CD8-positive, alpha-beta memory T cell (primary cell): ENCODE measurements around the gene SMPD3. TPM values are rescaled to one million over a fixed set of nuclear protein-coding genes. Genes with fewer than 3 reads are reported as not detected.

ENCODE experiments used
- CTCF ChIA-PET: fragments of 350-600 bp; sonication (Branson Sonifier 250); formaldehyde crosslinking; loops from one replicate; lab custom pipeline; 2021; ENCODE audit warnings: antibody characterized with exemption; lab: Charles Lee
- POLR2A ChIA-PET: fragments of 350-600 bp; sonication (Branson Sonifier 250); formaldehyde crosslinking; loops from one replicate; lab custom pipeline; 2021; ENCODE audit warnings: antibody characterized with exemption; lab: Charles Lee
- DNase-seq, 5 donors: peaks; one replicate each; pipeline versions ENCODE4 v3.0.0 to v3.0.0-alpha.2; 2020 to 2022; ENCODE audit warnings: mixed read lengths in 1 of 5
- H3K27ac ChIP-seq: one replicate; pipeline ENCODE4 v1.7.0; 2013; ENCODE audit warnings: low read depth, mild to moderate bottlenecking, low read length, moderate library complexity
- H3K27me3 ChIP-seq: 2 replicates; pipeline ENCODE4 v1.7.0; 2013; ENCODE audit warnings: low read length, mild to moderate bottlenecking; ENCODE audit not compliant: insufficient read depth, poor library complexity, severe bottlenecking
- H3K36me3 ChIP-seq: 2 replicates; pipeline ENCODE4 v1.7.0; 2013; ENCODE audit warnings: mild to moderate bottlenecking, low read length, moderate library complexity; ENCODE audit not compliant: insufficient read depth
- H3K4me1 ChIP-seq: 2 replicates; pipeline ENCODE4 v1.7.0; 2013; ENCODE audit warnings: mild to moderate bottlenecking, low read length, moderate library complexity; ENCODE audit not compliant: insufficient read depth
- H3K4me3 ChIP-seq: 2 replicates; pipeline ENCODE4 v1.7.0; 2013; ENCODE audit warnings: mild to moderate bottlenecking, low read length
- H3K9me3 ChIP-seq: 2 replicates; pipeline ENCODE4 v1.7.0; 2013; ENCODE audit warnings: mild to moderate bottlenecking, low read length
- H3K27ac Mint-ChIP-seq, 8 donors: one replicate each; pipeline ENCODE4 v1.8.0; 2020 to 2021; ENCODE audit warnings: mixed read lengths in 8 of 8, mild to moderate bottlenecking in 6 of 8, inconsistent platforms in 3 of 8, moderate library complexity in 3 of 8
- H3K27me3 Mint-ChIP-seq, 2 donors: one replicate each; pipeline ENCODE4 v1.8.0; 2020 to 2021; ENCODE audit warnings: mixed read lengths in 2 of 2, mild to moderate bottlenecking in 1 of 2, moderate library complexity in 1 of 2
- H3K36me3 Mint-ChIP-seq, 3 donors: one replicate each; pipeline ENCODE4 v1.8.0; 2020 to 2021; ENCODE audit warnings: mixed read lengths in 3 of 3, inconsistent platforms in 1 of 3, mild to moderate bottlenecking in 1 of 3
- H3K4me1 Mint-ChIP-seq, 3 donors: one replicate each; pipeline ENCODE4 v1.8.0; 2020 to 2021; ENCODE audit warnings: mixed read lengths in 3 of 3, inconsistent platforms in 1 of 3, mild to moderate bottlenecking in 1 of 3
- H3K4me3 Mint-ChIP-seq, 7 donors: one replicate each; pipeline ENCODE4 v1.8.0; 2020 to 2021; ENCODE audit warnings: mixed read lengths in 7 of 7, mild to moderate bottlenecking in 6 of 7, moderate library complexity in 4 of 7, inconsistent platforms in 2 of 7
- H3K9me3 Mint-ChIP-seq, 5 donors: one replicate each; pipeline ENCODE4 v1.8.0; 2020 to 2022; ENCODE audit warnings: mixed read lengths in 5 of 5, mild to moderate bottlenecking in 3 of 5, moderate library complexity in 2 of 5, inconsistent platforms in 1 of 5
- polyA plus RNA-seq: library from polyadenylated mRNA; unstranded; fragments of 300-500 nt; fragmentation: Illumina TruSeq; gene quantifications from one replicate; pipeline ENCODE4 v1.2.3, GENCODE V29; 2021
- total RNA-seq, 2 experiments: library from RNA; stranded (reverse); gene quantifications; one replicate each; pipeline ENCODE4 v1.2.3, GENCODE V29; 2021

SMPD3 gene
- total and polyA plus RNA-seq, 3 experiments from 2014 or later, result 0.15 to 1.6 (median 0.22) TPM

DNA sequence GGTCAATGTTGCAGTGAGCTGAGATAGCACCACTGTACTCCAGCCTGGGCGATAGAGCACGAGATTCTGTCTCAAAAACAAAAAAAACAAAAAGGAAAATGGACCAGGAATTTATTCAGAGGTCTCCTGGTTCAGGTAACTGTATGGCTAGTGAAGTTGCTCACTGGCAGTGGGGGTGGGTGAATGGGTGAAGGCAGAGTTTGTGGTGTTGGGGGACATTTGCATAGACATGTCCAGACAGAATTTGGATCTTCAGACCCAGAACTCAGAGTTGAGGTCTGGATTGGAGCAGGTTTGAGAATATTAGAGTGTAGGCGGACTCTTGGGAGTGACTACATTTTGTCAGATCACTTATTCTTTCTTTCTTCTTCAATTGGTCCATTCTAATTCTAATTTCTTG, 55.0 kb downstream of the SMPD3 start:
- Mint-ChIP-seq H3K27ac (peak overlapping the region in 1 of 8 donors; percentile 81), H3K27me3 (no peaks in the 10 kb centered on the region), H3K36me3 (no peaks in the 10 kb centered on the region), H3K9me3 (no peaks in the 10 kb centered on the region), H3K4me1 (peaks cover 3 to 12% (median 6%) of the 10 kb centered on the region in 3 donors), H3K4me3 (no peak overlapping the region)
- Histone ChIP-seq H3K27ac (no peak overlapping the region), H3K27me3 (no peaks in the 10 kb centered on the region), H3K4me1 (peaks cover 11% of the 10 kb centered on the region), H3K9me3 (no peaks in the 10 kb centered on the region), H3K4me3 (no peak overlapping the region), H3K36me3 (no peaks in the 10 kb centered on the region)
- ChIA-PET CTCF (interaction anchor here (0.8 to 5.9 kb wide), 4 partner anchors 9 to 123 kb away, joined by 3 to 91 read pairs (median 4); no protein-coding TSS in a partner anchor), POLR2A (no interaction called here)
- DNase-seq, result no peak

DNA sequence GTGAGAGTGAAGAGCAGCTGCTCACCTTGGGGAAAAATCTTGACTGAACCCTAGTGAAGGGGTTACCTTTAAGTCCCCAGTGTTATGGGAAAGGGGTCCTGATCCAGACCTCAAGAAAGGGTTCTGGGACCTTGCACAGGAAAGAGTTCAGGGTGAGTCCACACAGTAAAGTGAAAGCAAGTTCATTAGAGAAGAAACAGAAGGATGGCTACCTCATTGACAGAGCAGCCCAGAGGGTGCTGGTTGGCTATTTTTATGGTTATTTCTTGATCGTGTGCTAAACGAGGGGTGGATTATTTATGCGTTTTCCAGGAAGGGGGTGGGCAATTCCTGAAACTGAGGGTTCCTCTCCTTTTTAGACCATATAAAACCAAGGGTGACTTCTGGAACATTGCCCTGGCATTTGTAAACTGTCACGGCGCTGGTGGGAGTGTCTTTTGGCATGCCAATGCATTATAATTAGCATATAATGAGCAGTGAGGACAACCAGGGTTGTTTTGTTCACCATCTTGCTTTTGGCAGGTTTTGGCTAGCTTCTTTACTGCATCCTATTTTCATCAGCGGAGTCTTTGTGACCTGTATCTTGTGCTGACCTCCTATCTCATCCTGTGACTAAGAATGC, 58.4 kb downstream of the SMPD3 start:
- H3K27ac ChIP-seq, result no peak overlapping the region
- Mint-ChIP-seq H3K36me3 (no peaks in the 10 kb centered on the region), H3K4me3 (no peak overlapping the region), H3K9me3 (no peaks in the 10 kb centered on the region), H3K27me3 (no peaks in the 10 kb centered on the region), H3K27ac (no peak overlapping the region), H3K4me1 (no peaks in the 10 kb centered on the region)
- ChIA-PET CTCF (interaction anchor here (1.2 to 1.3 kb wide), 2 partner anchors 17 to 120 kb away, joined by 3 to 4 read pairs; no protein-coding TSS in a partner anchor), POLR2A (no interaction called here)
- H3K4me1 ChIP-seq, result no peaks in the 10 kb centered on the region
- H3K4me3 ChIP-seq, result no peak overlapping the region
- DNase-seq, result peak in 1 of 5 donors; percentile 17
- H3K27me3 ChIP-seq, result no peaks in the 10 kb centered on the region
- H3K36me3 ChIP-seq, result no peaks in the 10 kb centered on the region
- no peaks in the 10 kb centered on the region for H3K9me3 ChIP-seq

DNA sequence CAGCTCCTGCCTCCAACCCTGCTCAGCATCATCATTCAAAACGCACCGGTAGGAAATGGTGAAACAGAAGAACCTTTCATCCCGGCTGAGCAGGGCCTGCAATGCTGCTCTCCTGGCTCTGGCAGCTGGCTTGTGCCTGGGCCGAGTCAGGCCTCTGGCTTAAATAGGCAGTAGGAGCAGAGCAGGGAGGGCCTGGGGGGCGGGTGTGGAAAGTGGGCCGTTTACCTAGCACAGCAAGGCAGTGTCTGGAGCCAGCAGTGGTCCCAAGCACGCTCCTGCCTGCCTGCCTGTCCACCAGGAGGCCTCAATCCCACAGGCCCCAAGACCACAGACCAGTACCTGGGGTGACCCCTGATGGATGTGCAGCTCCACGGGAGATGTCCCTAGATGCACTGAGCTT, 59.3 kb downstream of the SMPD3 start:
- CTCF ChIA-PET, result interaction anchor here (1.3 kb wide), 1 partner anchor 18 kb away, joined by 3 read pairs; no protein-coding TSS in a partner anchor
- no peak overlapping the region for H3K4me3 ChIP-seq

DNA sequence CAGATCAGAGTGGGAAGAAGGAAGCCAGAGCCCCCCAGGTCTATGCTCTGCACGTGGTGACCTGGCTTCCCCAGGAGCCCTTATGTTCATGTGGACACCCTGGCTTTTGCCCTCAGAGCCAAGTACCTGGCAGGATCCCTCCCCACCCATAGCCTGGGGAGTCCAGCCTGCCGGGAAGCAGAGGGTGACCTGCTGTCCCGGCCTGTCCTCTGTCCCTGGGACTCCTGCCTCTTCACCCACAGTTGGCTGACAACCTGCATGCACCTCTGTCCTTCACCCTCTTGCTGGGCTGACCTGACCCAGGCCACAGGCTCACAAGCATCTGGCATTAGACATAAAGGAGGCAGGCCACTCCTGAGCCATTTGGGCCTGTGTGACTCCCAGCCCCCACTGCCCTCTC, 60.2 kb downstream of the SMPD3 start:
- H3K9me3 Mint-ChIP-seq, result no peaks in the 10 kb centered on the region
- H3K27me3 ChIP-seq, result no peaks in the 10 kb centered on the region
- H3K27ac Mint-ChIP-seq, result no peak overlapping the region
- H3K4me3 Mint-ChIP-seq, result no peak overlapping the region
- no peak overlapping the region for H3K4me3 ChIP-seq
- no peaks in the 10 kb centered on the region for H3K36me3 Mint-ChIP-seq
- ChIA-PET CTCF (no interaction called here), POLR2A (no interaction called here)
- H3K27me3 Mint-ChIP-seq, result no peaks in the 10 kb centered on the region
- no peaks in the 10 kb centered on the region for H3K9me3 ChIP-seq
- H3K27ac ChIP-seq, result no peak overlapping the region
- H3K4me1 Mint-ChIP-seq, result no peaks in the 10 kb centered on the region
- no peaks in the 10 kb centered on the region for H3K4me1 ChIP-seq
- DNase-seq, result peak in 1 of 5 donors; percentile 33
- no peaks in the 10 kb centered on the region for H3K36me3 ChIP-seq

More for the DNA sequence above, 59.3 kb downstream of the SMPD3 start:
- no peaks in the 10 kb centered on the region for H3K36me3 ChIP-seq
- H3K36me3 Mint-ChIP-seq, result no peaks in the 10 kb centered on the region
- peak in 1 of 5 donors; percentile 10 for DNase-seq
- no peaks in the 10 kb centered on the region for H3K4me1 Mint-ChIP-seq
- no peaks in the 10 kb centered on the region for H3K27me3 ChIP-seq
- H3K27me3 Mint-ChIP-seq, result no peaks in the 10 kb centered on the region
- POLR2A ChIA-PET, result no interaction called here
- no peak overlapping the region for H3K27ac ChIP-seq
- no peak overlapping the region for H3K27ac Mint-ChIP-seq
- no peaks in the 10 kb centered on the region for H3K9me3 ChIP-seq
- no peaks in the 10 kb centered on the region for H3K4me1 ChIP-seq
- H3K9me3 Mint-ChIP-seq, result no peaks in the 10 kb centered on the region
- no peak overlapping the region for H3K4me3 Mint-ChIP-seq

DNA sequence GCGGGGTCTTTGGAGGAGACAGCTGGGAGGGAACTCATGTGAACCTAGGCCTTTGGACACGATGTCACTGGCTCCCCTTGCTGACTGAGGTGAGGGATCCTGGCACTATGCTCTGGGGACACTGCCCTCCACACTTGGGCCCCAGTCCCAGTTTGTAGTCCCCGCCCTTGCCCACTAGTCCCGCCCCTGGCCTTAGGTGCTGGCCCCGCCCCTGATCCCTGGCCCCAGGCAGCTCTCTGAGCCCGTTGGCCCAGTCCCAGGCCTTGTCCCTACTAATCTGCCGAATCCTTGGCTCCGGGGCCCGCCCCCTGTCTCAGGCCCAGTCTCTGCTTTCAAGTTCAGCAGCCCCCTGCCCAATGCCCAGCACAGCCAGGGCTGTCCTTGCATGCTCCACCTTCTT, 61.0 kb downstream of the SMPD3 start:
- H3K4me3 ChIP-seq, result no peak overlapping the region
- no peaks in the 10 kb centered on the region for H3K36me3 ChIP-seq
- Mint-ChIP-seq H3K27ac (no peak overlapping the region), H3K4me3 (no peak overlapping the region), H3K9me3 (no peaks in the 10 kb centered on the region), H3K4me1 (peaks cover 0 to 2% (median 1%) of the 10 kb centered on the region in 3 donors), H3K36me3 (no peaks in the 10 kb centered on the region), H3K27me3 (no peaks in the 10 kb centered on the region)
- ChIA-PET POLR2A (no interaction called here), CTCF (interaction anchor here (1.6 to 1.9 kb wide), 2 partner anchors 8 to 9 kb away, joined by 3 to 6 read pairs; no protein-coding TSS in a partner anchor)
- no peaks in the 10 kb centered on the region for H3K27me3 ChIP-seq
- peak in 1 of 5 donors; percentile 31 for DNase-seq
- no peaks in the 10 kb centered on the region for H3K9me3 ChIP-seq
- H3K4me1 ChIP-seq, result no peaks in the 10 kb centered on the region
- H3K27ac ChIP-seq, result no peak overlapping the region

DNA sequence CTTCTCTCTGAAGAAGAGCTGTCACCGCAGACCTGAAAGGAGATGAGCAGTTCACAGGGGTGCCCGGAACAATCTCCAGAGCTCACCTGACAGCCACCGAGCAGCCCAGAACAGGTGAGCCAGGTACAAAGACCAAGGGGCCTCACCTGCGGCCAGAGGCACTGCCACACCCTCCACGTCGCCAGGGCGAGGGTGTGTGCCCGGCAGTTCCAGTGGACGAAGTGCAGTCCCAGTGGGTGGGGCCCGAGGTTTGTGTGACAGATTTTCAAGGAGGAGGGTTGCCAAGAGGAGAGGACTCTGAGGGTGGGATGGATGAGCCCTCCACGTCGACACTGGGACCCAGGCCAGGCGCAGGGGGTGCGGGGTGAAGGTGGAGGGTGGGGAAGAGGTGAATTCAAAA, 61.7 kb downstream of the SMPD3 start:
- Histone ChIP-seq H3K27ac (no peak overlapping the region), H3K27me3 (no peaks in the 10 kb centered on the region), H3K4me3 (no peak overlapping the region), H3K36me3 (no peaks in the 10 kb centered on the region), H3K9me3 (no peaks in the 10 kb centered on the region), H3K4me1 (no peaks in the 10 kb centered on the region)
- ChIA-PET CTCF (interaction anchor here (1.0 to 1.9 kb wide), 3 partner anchors 9 to 12 kb away, joined by 3 to 6 read pairs (median 3); no protein-coding TSS in a partner anchor), POLR2A (no interaction called here)
- H3K27ac Mint-ChIP-seq, result no peak overlapping the region
- H3K27me3 Mint-ChIP-seq, result no peaks in the 10 kb centered on the region
- no peak overlapping the region for H3K4me3 Mint-ChIP-seq
- H3K4me1 Mint-ChIP-seq, result peaks cover 0 to 2% (median 2%) of the 10 kb centered on the region in 3 donors
- DNase-seq, result peak in 1 of 5 donors; percentile 30
- no peaks in the 10 kb centered on the region for H3K9me3 Mint-ChIP-seq
- H3K36me3 Mint-ChIP-seq, result no peaks in the 10 kb centered on the region

DNA sequence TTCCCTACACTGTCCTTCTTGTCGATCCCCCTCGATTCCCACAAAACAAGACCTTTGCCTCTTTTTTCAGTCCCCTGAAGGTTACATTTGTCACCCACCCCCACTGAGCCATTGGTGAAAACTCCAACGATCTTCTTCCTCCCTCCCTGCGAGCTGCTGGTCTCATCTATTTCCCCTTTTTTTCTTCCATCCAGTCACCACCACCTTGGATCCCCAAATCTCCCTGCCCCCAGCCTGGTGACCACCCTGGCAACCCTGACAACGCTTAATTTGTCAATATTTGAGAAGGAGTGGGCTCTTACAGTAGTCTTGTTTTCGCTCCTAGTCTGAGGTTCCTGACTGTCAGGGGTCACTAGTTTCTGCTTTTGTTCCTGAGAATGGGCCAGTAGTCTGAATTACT, 62.9 kb downstream of the SMPD3 start:
- H3K36me3 Mint-ChIP-seq, result no peaks in the 10 kb centered on the region
- POLR2A ChIA-PET, result no interaction called here
- Histone ChIP-seq H3K27me3 (no peaks in the 10 kb centered on the region), H3K4me1 (peaks cover 4% of the 10 kb centered on the region), H3K27ac (no peak overlapping the region), H3K36me3 (no peaks in the 10 kb centered on the region), H3K9me3 (no peaks in the 10 kb centered on the region), H3K4me3 (no peak overlapping the region)
- H3K9me3 Mint-ChIP-seq, result no peaks in the 10 kb centered on the region
- CTCF ChIA-PET, result interaction anchor here (1.3 to 1.9 kb wide), 2 partner anchors 10 to 11 kb away, joined by 3 to 6 read pairs; no protein-coding TSS in a partner anchor
- peak in 1 of 5 donors; percentile 8 for DNase-seq
- no peaks in the 10 kb centered on the region for H3K27me3 Mint-ChIP-seq
- H3K4me3 Mint-ChIP-seq, result no peak overlapping the region
- H3K4me1 Mint-ChIP-seq, result peaks cover 0 to 6% (median 2%) of the 10 kb centered on the region in 3 donors
- peak overlapping the region in 1 of 8 donors; percentile 75 for H3K27ac Mint-ChIP-seq
